ENCODE measurements around the gene PPP1R3E. TPM values are rescaled to one million over a fixed set of nuclear protein-coding genes. Genes with fewer than 3 reads are reported as not detected.
"Not testable (repeated sequence)": the region's sequence is repeated elsewhere in the genome, so short reads cannot be mapped to it uniquely, and the experiment has no call there.

PPP1R3E gene
- 10 to 100 TPM in 8 of 10 donors, 1 to 10 TPM in 2; 9.4 to 24.3 (median 13.4) TPM for polyA plus RNA-seq (ENCODE audit: insufficient read length in 10 of 10)
- long read RNA-seq, donor 1: 0 reads
- long read RNA-seq, donor 2, partial matches to known transcripts: 71 of 127 reads
- long read RNA-seq, donor 2, other reads (novel, unspliced or antisense): 56 of 127 reads
- long read RNA-seq, donor 3: 0 reads
- long read RNA-seq, donor 4: 0 reads
- long read RNA-seq, donor 5, partial matches to known transcripts: 5 of 5 reads
- long read RNA-seq, donor 5, other reads (novel, unspliced or antisense): 0 of 5 reads
- long read RNA-seq, donor 6: 0 reads
- long read RNA-seq, donor 7: 0 reads
- long read RNA-seq, donor 8: 0 reads
- long read RNA-seq, donor 9: 0 reads

- DNase-seq: peak; percentile 58 to 90 (median 74)
Observed at GRCh38 chr14:23302290-23303225, at the start of gene PPP1R3E. TSS of gene PPP1R3E (minus strand) at chr14:23302859. CDS start at chr14:23302576, 283 bp downstream.

GRCh38 chr14:23351681-23352505 is 49.2 kb upstream of the PPP1R3E start:
- peak in 1 of 3 donors; percentile 32 for DNase-seq

GRCh38 chr14:23349156-23349845 is 46.6 kb upstream of the PPP1R3E start:
- DNase-seq: no peak

GRCh38 chr14:23348297-23348655 is 45.6 kb upstream of the PPP1R3E start:
- no peak for DNase-seq

- DNase-seq: no peak
Observed at GRCh38 chr14:23347406-23348296, 45.0 kb upstream of the PPP1R3E start.

- no peak for DNase-seq
Observed at GRCh38 chr14:23346693-23347405, 44.2 kb upstream of the PPP1R3E start.

- no peak for DNase-seq
Observed at GRCh38 chr14:23345987-23346692, 43.5 kb upstream of the PPP1R3E start.

- DNase-seq: no peak
Observed at GRCh38 chr14:23344481-23344880, 41.8 kb upstream of the PPP1R3E start.

GRCh38 chr14:23339506-23340268 is 37.0 kb upstream of the PPP1R3E start:
- DNase-seq: no peak

- DNase-seq: no peak
Observed at GRCh38 chr14:23335623-23336022, 33.0 kb upstream of the PPP1R3E start.

GRCh38 chr14:23327947-23328744 is 25.5 kb upstream of the PPP1R3E start:
- DNase-seq: peak; percentile 74 to 83 (median 82)

GRCh38 chr14:23326491-23327332 is 24.1 kb upstream of the PPP1R3E start:
- DNase-seq: no peak

- not testable (repeated sequence) for DNase-seq
Observed at GRCh38 chr14:23325746-23326145, 23.1 kb upstream of the PPP1R3E start.

- no peak for DNase-seq
Observed at GRCh38 chr14:23324993-23325392, 22.3 kb upstream of the PPP1R3E start.

GRCh38 chr14:23324455-23324846 is 21.8 kb upstream of the PPP1R3E start:
- no peak for DNase-seq

GRCh38 chr14:23323838-23324454 is 21.3 kb upstream of the PPP1R3E start:
- DNase-seq: no peak

Measured in muscle of back (tissue), 13 donors.